ENCODE measurements around the gene PPM1E. TPM values are rescaled to one million over a fixed set of nuclear protein-coding genes. Genes with fewer than 3 reads are reported as not detected.

Gene PPM1E
- polyA plus RNA-seq, 1 experiment: 0.02 TPM

DNA sequence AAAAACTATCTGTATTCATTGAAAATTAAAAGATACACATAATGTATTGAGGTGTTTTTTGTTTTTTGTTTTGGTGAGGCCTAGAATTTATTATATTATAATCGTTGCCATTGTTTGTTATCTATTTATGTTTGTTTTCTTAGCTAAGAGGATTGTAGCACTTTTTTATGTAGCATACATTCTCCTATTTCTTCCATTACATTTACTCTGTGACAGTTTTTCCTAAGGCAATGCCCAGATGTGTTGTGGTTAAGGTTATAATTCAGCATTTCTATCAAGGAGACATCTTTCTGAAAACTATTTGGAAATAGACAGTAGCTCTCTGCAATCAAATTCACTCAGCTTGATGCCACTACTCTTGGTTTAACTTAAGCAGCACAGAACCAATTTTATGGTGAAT lies 161.6 kb downstream of the PPM1E start:
- TF ChIP-seq, protein P1, sequence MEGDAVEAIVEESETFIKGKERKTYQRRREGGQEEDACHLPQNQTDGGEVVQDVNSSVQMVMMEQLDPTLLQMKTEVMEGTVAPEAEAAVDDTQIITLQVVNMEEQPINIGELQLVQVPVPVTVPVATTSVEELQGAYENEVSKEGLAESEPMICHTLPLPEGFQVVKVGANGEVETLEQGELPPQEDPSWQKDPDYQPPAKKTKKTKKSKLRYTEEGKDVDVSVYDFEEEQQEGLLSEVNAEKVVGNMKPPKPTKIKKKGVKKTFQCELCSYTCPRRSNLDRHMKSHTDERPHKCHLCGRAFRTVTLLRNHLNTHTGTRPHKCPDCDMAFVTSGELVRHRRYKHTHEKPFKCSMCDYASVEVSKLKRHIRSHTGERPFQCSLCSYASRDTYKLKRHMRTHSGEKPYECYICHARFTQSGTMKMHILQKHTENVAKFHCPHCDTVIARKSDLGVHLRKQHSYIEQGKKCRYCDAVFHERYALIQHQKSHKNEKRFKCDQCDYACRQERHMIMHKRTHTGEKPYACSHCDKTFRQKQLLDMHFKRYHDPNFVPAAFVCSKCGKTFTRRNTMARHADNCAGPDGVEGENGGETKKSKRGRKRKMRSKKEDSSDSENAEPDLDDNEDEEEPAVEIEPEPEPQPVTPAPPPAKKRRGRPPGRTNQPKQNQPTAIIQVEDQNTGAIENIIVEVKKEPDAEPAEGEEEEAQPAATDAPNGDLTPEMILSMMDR (IDR thresholded peaks at IDR 0.05; ENCODE audit: insufficient read depth, low read depth, low read length): no peak
- Histone ChIP-seq H3K4me3 (ENCODE audit: low read depth, low read length) (no peak overlapping the region), H3K36me3 (ENCODE audit: control insufficient read depth, insufficient read depth, low read length) (no peaks in the 10 kb centered on the region), H3K27me3 (ENCODE audit: control insufficient read depth, insufficient read depth, low read length) (no peaks in the 10 kb centered on the region)
- no peak for DNase-seq (ENCODE audit: low read depth)
- CTCF ChIA-PET: no interaction called here
- POLR2A ChIA-PET: no interaction called here

DNA sequence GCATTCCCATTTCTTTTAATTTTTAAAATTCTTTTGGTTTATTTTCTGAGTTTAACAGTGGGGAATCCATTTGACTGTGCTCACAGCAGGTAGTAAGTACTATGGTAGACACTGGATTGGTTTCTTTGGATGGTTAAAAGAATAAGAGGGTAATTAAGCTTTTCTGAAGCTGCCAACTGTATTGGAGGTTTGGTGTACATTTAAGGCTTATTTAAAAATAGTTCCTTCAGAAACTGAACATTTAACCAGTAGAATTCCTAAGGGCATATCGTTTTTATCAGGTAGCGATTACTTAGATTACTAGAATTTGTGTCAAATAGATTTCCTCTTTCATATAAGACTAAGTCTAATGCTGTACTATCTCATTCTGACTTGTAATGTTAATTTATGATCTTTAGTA lies 162.4 kb downstream of the PPM1E start:
- H3K27me3 ChIP-seq (ENCODE audit: control insufficient read depth, insufficient read depth, low read length): no peaks in the 10 kb centered on the region
- CTCF ChIA-PET: no interaction called here
- POLR2A ChIA-PET: no interaction called here
- H3K4me3 ChIP-seq (ENCODE audit: low read depth, low read length): no peak overlapping the region
- DNase-seq (ENCODE audit: low read depth): no peak
- TF ChIP-seq, protein P1 (IDR thresholded peaks at IDR 0.05; ENCODE audit: insufficient read depth, low read depth, low read length): no peak
- no peaks in the 10 kb centered on the region for H3K36me3 ChIP-seq (ENCODE audit: control insufficient read depth, insufficient read depth, low read length)

DNA sequence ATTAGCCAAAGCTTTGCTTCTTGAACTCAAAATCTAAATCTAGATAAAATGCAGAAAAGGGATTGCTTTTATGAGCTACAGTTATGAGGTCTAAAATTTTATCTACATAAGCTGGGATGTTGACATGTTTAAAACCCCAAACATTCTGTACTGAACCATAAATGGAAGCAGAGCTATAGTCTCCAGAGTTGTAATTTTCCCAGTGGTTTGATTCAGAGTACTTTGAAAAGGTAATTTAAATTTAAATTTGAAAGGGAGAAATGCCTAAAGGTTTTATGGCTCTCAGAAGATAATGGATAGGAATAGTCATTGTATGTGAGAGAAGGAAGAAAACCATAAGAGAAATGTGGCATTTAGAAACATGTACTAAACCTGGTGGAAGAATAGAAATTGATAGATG lies 163.2 kb downstream of the PPM1E start:
- no peak for DNase-seq (ENCODE audit: low read depth)
- POLR2A ChIA-PET: no interaction called here
- Histone ChIP-seq H3K36me3 (ENCODE audit: control insufficient read depth, insufficient read depth, low read length) (no peaks in the 10 kb centered on the region), H3K27me3 (ENCODE audit: control insufficient read depth, insufficient read depth, low read length) (no peaks in the 10 kb centered on the region), H3K4me3 (ENCODE audit: low read depth, low read length) (no peak overlapping the region)
- CTCF ChIA-PET: no interaction called here
- TF ChIP-seq, protein P1 (IDR thresholded peaks at IDR 0.05; ENCODE audit: insufficient read depth, low read depth, low read length): no peak

- Histone ChIP-seq H3K4me3 (ENCODE audit: low read depth, low read length) (no peak overlapping the region), H3K36me3 (ENCODE audit: control insufficient read depth, insufficient read depth, low read length) (no peaks in the 10 kb centered on the region), H3K27me3 (ENCODE audit: control insufficient read depth, insufficient read depth, low read length) (no peaks in the 10 kb centered on the region)
- no peak for DNase-seq (ENCODE audit: low read depth)
- ChIA-PET POLR2A (no interaction called here), CTCF (no interaction called here)
- TF ChIP-seq, protein P1 (IDR thresholded peaks at IDR 0.05; ENCODE audit: insufficient read depth, low read depth, low read length): no peak
Observed at GRCh38 chr17:58920773-58921172, 165.1 kb downstream of the PPM1E start.

DNA sequence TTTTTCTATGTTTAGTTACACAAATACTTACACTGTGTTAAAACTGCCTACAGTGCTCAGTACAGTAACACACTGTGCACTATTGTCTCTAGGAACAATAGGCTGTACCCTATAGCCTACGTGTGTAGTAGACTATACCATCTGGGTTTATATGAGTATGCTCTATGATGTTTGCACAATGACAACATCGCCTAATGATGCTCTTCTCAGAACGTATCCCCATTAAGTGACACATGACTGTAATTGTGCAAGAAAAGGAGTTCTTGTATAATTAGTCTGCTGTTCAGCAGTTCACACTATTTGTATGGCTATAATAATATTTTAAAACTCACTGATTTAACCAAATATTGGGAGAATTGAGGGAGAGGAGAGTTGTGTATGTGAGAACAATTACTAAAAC lies 177.3 kb downstream of the PPM1E start:
- no peak for DNase-seq (ENCODE audit: low read depth)
- ChIA-PET POLR2A (no interaction called here), CTCF (no interaction called here)
- Histone ChIP-seq H3K36me3 (ENCODE audit: control insufficient read depth, insufficient read depth, low read length) (no peaks in the 10 kb centered on the region), H3K27me3 (ENCODE audit: control insufficient read depth, insufficient read depth, low read length) (no peaks in the 10 kb centered on the region), H3K4me3 (ENCODE audit: low read depth, low read length) (no peak overlapping the region)
- TF ChIP-seq, protein P1 (IDR thresholded peaks at IDR 0.05; ENCODE audit: insufficient read depth, low read depth, low read length): no peak
